Liver (tissue), 9 donors: Measurements from ENCODE around the gene STPG4. TPM values are rescaled to one million over a fixed set of nuclear protein-coding genes. Genes with fewer than 3 reads are reported as not detected.
A peak's percentile ranks its signal among the peaks of the same experiment; 100 is the strongest.
"Not testable (repeated sequence)": the region's sequence is repeated elsewhere in the genome, so short reads cannot be mapped to it uniquely, and the experiment has no call there.

Experiments used
- DNase-seq: peaks from one replicate; pipeline ENCODE4 v3.0.0-alpha.2; 2017; ENCODE audit warnings: low spot score
- H3K27ac ChIP-seq, 2 donors: one replicate each; pipeline ENCODE4 v1.7.0; 2013; ENCODE audit warnings: inconsistent platforms in 2 of 2, low read length in 2 of 2, control low read depth in 1 of 2, low read depth in 1 of 2, mild to moderate bottlenecking in 1 of 2
- H3K27me3 ChIP-seq, 4 donors: one replicate each; pipeline versions ENCODE4 v1.6.1 to v1.7.0; 2013; ENCODE audit warnings: low read length in 3 of 4, inconsistent platforms in 1 of 4, mild to moderate bottlenecking in 1 of 4, moderate library complexity in 1 of 4; ENCODE audit not compliant: control insufficient read depth in 4 of 4, insufficient read depth in 4 of 4
- H3K36me3 ChIP-seq, 4 donors: one replicate each; pipeline versions ENCODE4 v1.6.1 to v1.7.0; 2013; ENCODE audit warnings: low read length in 3 of 4, mild to moderate bottlenecking in 3 of 4, low read depth in 1 of 4, moderate library complexity in 1 of 4; ENCODE audit not compliant: control insufficient read depth in 4 of 4, insufficient read depth in 3 of 4
- H3K4me1 ChIP-seq, 4 donors: one replicate each; pipeline versions ENCODE4 v1.6.1 to v1.7.0; 2013; ENCODE audit warnings: low read length in 3 of 4, mild to moderate bottlenecking in 3 of 4, moderate library complexity in 1 of 4; ENCODE audit not compliant: control insufficient read depth in 4 of 4, insufficient read depth in 4 of 4
- H3K4me3 ChIP-seq, 3 donors: one replicate each; pipeline versions ENCODE4 v1.6.1 to v1.7.0; 2013; ENCODE audit warnings: low read length in 3 of 3, control low read depth in 1 of 3, low read depth in 1 of 3, mild to moderate bottlenecking in 1 of 3
- H3K9ac ChIP-seq, 2 donors: one replicate each; pipeline ENCODE4 v1.7.0; 2013; ENCODE audit warnings: low read length in 2 of 2, mild to moderate bottlenecking in 2 of 2, moderate library complexity in 2 of 2, control low read depth in 1 of 2, low read depth in 1 of 2
- H3K9me3 ChIP-seq, 4 donors: one replicate each; pipeline versions ENCODE4 v1.6.1 to v1.7.0; 2013; ENCODE audit warnings: low read length in 3 of 4; ENCODE audit not compliant: control insufficient read depth in 4 of 4
- CTCF ChIP-seq: fragments of 150-350 bp; IDR thresholded peaks from 2 replicates; pipeline ENCODE4 v1.5.1; 2017; ENCODE audit warnings: improper control_type of control experiment, low read depth, low read length; ENCODE audit not compliant: missing input control
- EGR1 ChIP-seq, 2 donors: IDR thresholded peaks; 2 replicates each; pipeline ENCODE4 v1.6.1; 2016 to 2018; ENCODE audit warnings: antibody characterized with exemption in 2 of 2, low read depth in 2 of 2
- FOXA2 ChIP-seq: IDR thresholded peaks from 2 replicates; pipeline ENCODE4 v1.6.1; 2016; ENCODE audit warnings: antibody characterized with exemption
- HNF4A ChIP-seq, 2 donors: conservative IDR thresholded peaks; 2 replicates each; pipeline ENCODE4 v1.6.1; 2016; ENCODE audit warnings: antibody characterized with exemption in 2 of 2, mild to moderate bottlenecking in 2 of 2
- HNF4G ChIP-seq: IDR thresholded peaks from 2 replicates; pipeline ENCODE4 v1.6.1; 2016; ENCODE audit warnings: antibody characterized with exemption
- JUND ChIP-seq, 2 donors: IDR thresholded peaks; 2 replicates each; pipeline ENCODE4 v1.6.1; 2016; ENCODE audit warnings: antibody characterized with exemption in 2 of 2
- RAD21 ChIP-seq, 2 donors: IDR thresholded peaks; 2 replicates each; pipeline ENCODE4 v1.6.1; 2016; ENCODE audit warnings: antibody characterized with exemption in 2 of 2, mild to moderate bottlenecking in 2 of 2
- RXRA ChIP-seq, 2 donors: IDR thresholded peaks; 2 replicates each; pipeline ENCODE4 v1.6.1; 2017 to 2018; ENCODE audit warnings: antibody characterized with exemption in 2 of 2, mild to moderate bottlenecking in 1 of 2
- SP1 ChIP-seq: IDR thresholded peaks from 2 replicates; pipeline ENCODE4 v1.6.1; 2018; ENCODE audit warnings: antibody characterized with exemption, mild to moderate bottlenecking
- TAF1 ChIP-seq: conservative IDR thresholded peaks from 2 replicates; pipeline ENCODE4 v1.6.1; 2016; ENCODE audit warnings: antibody characterized with exemption, mild to moderate bottlenecking
- WGBS: extraction: QIAGEN DNeasy Blood & Tissue Kit; methylation state at CpG from one replicate; pipeline ENCODE4 v1.1.7; 2013; 5-methylcytosine and 5-hydroxymethylcytosine counted together
- polyA plus RNA-seq, 2 donors: library from polyadenylated mRNA; stranded (reverse) in 1 of 2; unstranded in 1 of 2; fragments of 200-250 nt in 1 of 2; fragments of >200 nt in 1 of 2; fragmentation: Nextera tagmentation in 1 of 2; extraction: Ambion mirVana in 1 of 2; gene quantifications; one replicate each; pipeline versions ENCODE4 v1.2.1 to v1.2.3, GENCODE V29; 2013 to 2015
- total RNA-seq, 2 donors: library from RNA; depleted of rRNA; stranded (reverse); fragments of >200 nt; gene quantifications; one replicate each; pipeline ENCODE4 v1.2.3, GENCODE V29; 2014
- TF ChIP-seq, protein P1 (sequence below): IDR thresholded peaks from 2 replicates; pipeline ENCODE4 v1.6.1; 2016; ENCODE audit warnings: antibody characterized with exemption, mild to moderate bottlenecking
- donor health status: healthy.
- donor health status: healthy.
- donor health status: healthy.
- donor health status: healthy.
- donor health status: healthy.

Gene STPG4
- total and polyA plus RNA-seq, 4 donors: 0.25 TPM; not detected in 3

DNA sequence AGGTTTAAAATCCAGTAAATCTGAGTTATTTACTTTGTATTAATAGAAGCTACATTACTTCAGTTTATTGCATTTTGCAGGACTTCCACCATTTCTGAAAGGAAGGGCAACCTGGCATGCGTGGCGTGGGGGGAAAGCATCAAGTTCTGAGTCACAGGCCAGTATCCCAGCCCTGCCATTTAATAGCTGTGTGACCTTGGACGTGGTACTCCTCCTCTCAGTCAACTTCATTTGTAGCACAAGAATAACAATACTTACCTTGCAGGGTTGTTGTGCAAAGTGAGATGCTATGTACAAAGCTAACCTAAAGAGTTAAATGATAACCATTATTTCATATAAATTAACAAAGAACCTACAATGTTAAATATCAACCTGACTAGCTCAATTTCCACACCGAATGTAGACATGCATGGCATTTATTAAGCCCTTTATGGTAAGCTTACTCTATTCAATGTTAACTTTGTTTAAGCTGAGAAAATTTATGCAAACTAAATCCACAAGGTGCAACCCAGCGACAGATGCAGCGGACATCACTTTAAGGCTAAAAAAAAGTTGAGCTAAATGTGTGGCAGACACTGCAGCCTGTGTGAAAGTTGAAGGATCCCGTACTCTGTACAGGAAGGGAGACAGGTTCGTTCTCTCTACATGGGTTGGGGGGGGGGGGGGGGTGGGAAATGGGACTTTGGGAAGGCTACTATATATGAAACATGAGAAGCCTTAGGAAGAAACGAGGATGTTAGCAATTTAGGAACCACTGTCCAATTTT, 17.2 kb upstream of the STPG4 start (continued):
- no peak for TF ChIP-seq CTCF

GRCh38 chr2:47169784-47170183, 14.7 kb upstream of the STPG4 start:
- peaks cover 0 to 13% (median 4%) of the 10 kb centered on the region in 4 donors for H3K36me3 ChIP-seq
- WGBS: 70% methylated on average over 2 of the region's 2 CpGs
- H3K9ac ChIP-seq: no peak overlapping the region
- no peak overlapping the region for H3K4me3 ChIP-seq
- H3K27me3 ChIP-seq: no peaks in the 10 kb centered on the region
- no peak for DNase-seq
- TF ChIP-seq TAF1 (no peak), HNF4G (no peak), JUND (IDR thresholded peaks at IDR 0.05) (no peak), SP1 (no peak), FOXA2 (no peak), CTCF (no peak), HNF4A (conservative IDR thresholded peaks at IDR 0.05) (no peak), RXRA (IDR thresholded peaks at IDR 0.05) (no peak), EGR1 (IDR thresholded peaks at IDR 0.05; ENCODE audit: low read depth in 2 of 2) (no peak)
- no peak overlapping the region for H3K27ac ChIP-seq
- H3K4me1 ChIP-seq: peaks cover 6 to 55% (median 40%) of the 10 kb centered on the region in 4 donors
- H3K9me3 ChIP-seq: no peaks in the 10 kb centered on the region

- WGBS: 43% methylated on average over 8 of the region's 8 CpGs
Observed at GRCh38 chr2:47168895-47169294, 13.8 kb upstream of the STPG4 start.

GRCh38 chr2:47167149-47167548, 12.0 kb upstream of the STPG4 start:
- H3K4me1 ChIP-seq: peaks cover 4 to 31% (median 16%) of the 10 kb centered on the region in 4 donors
- H3K27ac ChIP-seq: no peak overlapping the region
- 91% methylated on average over 5 of the region's 5 CpGs for WGBS
- no peaks in the 10 kb centered on the region for H3K9me3 ChIP-seq
- H3K4me3 ChIP-seq: no peak overlapping the region
- DNase-seq: no peak
- H3K27me3 ChIP-seq: no peaks in the 10 kb centered on the region
- H3K36me3 ChIP-seq: peaks cover 0 to 19% (median 6%) of the 10 kb centered on the region in 4 donors
- no peak overlapping the region for H3K9ac ChIP-seq
- TF ChIP-seq, protein P1, sequence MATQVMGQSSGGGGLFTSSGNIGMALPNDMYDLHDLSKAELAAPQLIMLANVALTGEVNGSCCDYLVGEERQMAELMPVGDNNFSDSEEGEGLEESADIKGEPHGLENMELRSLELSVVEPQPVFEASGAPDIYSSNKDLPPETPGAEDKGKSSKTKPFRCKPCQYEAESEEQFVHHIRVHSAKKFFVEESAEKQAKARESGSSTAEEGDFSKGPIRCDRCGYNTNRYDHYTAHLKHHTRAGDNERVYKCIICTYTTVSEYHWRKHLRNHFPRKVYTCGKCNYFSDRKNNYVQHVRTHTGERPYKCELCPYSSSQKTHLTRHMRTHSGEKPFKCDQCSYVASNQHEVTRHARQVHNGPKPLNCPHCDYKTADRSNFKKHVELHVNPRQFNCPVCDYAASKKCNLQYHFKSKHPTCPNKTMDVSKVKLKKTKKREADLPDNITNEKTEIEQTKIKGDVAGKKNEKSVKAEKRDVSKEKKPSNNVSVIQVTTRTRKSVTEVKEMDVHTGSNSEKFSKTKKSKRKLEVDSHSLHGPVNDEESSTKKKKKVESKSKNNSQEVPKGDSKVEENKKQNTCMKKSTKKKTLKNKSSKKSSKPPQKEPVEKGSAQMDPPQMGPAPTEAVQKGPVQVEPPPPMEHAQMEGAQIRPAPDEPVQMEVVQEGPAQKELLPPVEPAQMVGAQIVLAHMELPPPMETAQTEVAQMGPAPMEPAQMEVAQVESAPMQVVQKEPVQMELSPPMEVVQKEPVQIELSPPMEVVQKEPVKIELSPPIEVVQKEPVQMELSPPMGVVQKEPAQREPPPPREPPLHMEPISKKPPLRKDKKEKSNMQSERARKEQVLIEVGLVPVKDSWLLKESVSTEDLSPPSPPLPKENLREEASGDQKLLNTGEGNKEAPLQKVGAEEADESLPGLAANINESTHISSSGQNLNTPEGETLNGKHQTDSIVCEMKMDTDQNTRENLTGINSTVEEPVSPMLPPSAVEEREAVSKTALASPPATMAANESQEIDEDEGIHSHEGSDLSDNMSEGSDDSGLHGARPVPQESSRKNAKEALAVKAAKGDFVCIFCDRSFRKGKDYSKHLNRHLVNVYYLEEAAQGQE: no peak
- TF ChIP-seq JUND (IDR thresholded peaks at IDR 0.05) (no peak), RAD21 (IDR thresholded peaks at IDR 0.05) (no peak), RXRA (IDR thresholded peaks at IDR 0.05) (no peak), CTCF (no peak), HNF4G (no peak), FOXA2 (no peak)

More at GRCh38 chr2:47168895-47169294, 13.8 kb upstream of the STPG4 start:
- H3K27ac ChIP-seq, H3K9me3 ChIP-seq, H3K4me3 ChIP-seq, H3K9ac ChIP-seq, DNase-seq, H3K27me3 ChIP-seq: not testable (repeated sequence)
- Histone ChIP-seq H3K4me1 (peaks cover 6 to 47% (median 33%) of the 10 kb centered on the region in 4 donors), H3K36me3 (peaks cover 0 to 17% (median 4%) of the 10 kb centered on the region in 4 donors)
- TF ChIP-seq SP1: peak; percentile 12
- TF ChIP-seq RXRA (IDR thresholded peaks at IDR 0.05): peak; percentile 24 to 75
- peak in 1 of 2 donors; percentile 35 for TF ChIP-seq HNF4A (conservative IDR thresholded peaks at IDR 0.05)
- peak in 1 of 2 donors; percentile 35 for TF ChIP-seq RAD21 (IDR thresholded peaks at IDR 0.05)
